Natural killer cell treated with Interleukin-12 subunit alpha and Interleukin-12 subunit beta and Interleukin-15 and Interleukin-18, amount 100 ng/mL, for 72 hours (primary cell): Measurements from ENCODE around the gene MMP14. TPM values are rescaled to one million over a fixed set of nuclear protein-coding genes. Genes with fewer than 3 reads are reported as not detected.
A peak's percentile ranks its signal among the peaks of the same experiment; 100 is the strongest.
"Not testable (repeated sequence)": the region's sequence is repeated elsewhere in the genome, so short reads cannot be mapped to it uniquely, and the experiment has no call there.

Source experiments
- ATAC-seq, 2 donors: fragments of 150-1000 bp; cut with Tn5 transposase in 1 of 2; sonication (Bioruptor Pico), chemical (Tn5 transposase) in 1 of 2; 2 replicates each; pipeline ENCODE4 v1.10.0; 2021
- DNase-seq: peaks from one replicate; pipeline ENCODE4 v3.0.0; 2022; ENCODE audit warnings: low spot score
- H3K27ac Mint-ChIP-seq, 2 donors: 1 replicate in 1 of 2; 2 replicates in 1 of 2; pipeline ENCODE4 v1.8.0; 2022; ENCODE audit warnings: mixed read lengths in 2 of 2, mild to moderate bottlenecking in 1 of 2, moderate library complexity in 1 of 2
- H3K27me3 Mint-ChIP-seq, 2 donors: 1 replicate in 1 of 2; 2 replicates in 1 of 2; pipeline ENCODE4 v1.8.0; 2022; ENCODE audit warnings: mixed read lengths in 2 of 2
- H3K36me3 Mint-ChIP-seq: one replicate; pipeline ENCODE4 v1.8.0; 2022; ENCODE audit warnings: mixed read lengths
- H3K4me1 Mint-ChIP-seq, 2 donors: 1 replicate in 1 of 2; 2 replicates in 1 of 2; pipeline ENCODE4 v1.8.0; 2022; ENCODE audit warnings: low read depth in 2 of 2, mixed read lengths in 2 of 2, mild to moderate bottlenecking in 1 of 2
- H3K4me3 Mint-ChIP-seq: one replicate; pipeline ENCODE4 v1.8.0; 2022; ENCODE audit warnings: mixed read lengths
- H3K9me3 Mint-ChIP-seq: 2 replicates; pipeline ENCODE4 v1.8.0; 2022; ENCODE audit warnings: mixed read lengths
- total RNA-seq, 2 donors: library from RNA; stranded (reverse); gene quantifications; one replicate each; pipeline ENCODE4 v1.2.3, GENCODE V29; 2022

MMP14 gene
- total RNA-seq, 2 donors from 2014 or later, result 3.7 to 8.0 TPM

DNA sequence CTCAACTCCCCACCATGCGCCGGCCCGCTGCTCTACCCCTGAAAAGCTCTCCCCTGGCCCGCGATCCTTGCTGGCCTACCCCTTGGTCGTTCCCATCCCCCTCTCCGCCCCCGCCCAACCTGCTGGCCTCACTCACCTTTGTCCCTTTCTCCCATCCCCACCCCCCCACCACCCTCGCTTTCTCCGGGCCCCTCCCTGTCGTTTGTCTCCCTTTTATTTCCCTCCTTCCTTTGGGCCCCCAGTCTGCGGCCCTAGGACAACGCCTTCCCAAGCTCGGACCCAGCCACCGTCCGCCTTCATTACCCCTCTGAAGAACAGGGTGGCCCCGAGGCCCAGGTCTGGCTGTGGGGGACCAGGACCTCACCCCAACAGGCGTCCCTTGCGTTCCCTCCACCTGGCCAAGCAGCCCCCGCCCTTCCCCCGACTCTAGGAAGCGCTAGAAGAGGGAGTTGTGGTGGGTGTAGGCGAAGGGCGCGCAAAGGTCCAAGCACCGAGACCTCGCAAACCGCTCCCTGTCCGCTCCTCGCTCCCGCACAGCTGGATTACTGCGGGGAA lies 14.3 kb upstream of the MMP14 start:
- H3K36me3 Mint-ChIP-seq, result no peaks in the 10 kb centered on the region
- H3K4me1 Mint-ChIP-seq, result peaks cover 12 to 13% of the 10 kb centered on the region in 2 donors
- DNase-seq (no peak), ATAC-seq (no peak)
- no peaks in the 10 kb centered on the region for H3K9me3 Mint-ChIP-seq
- H3K27ac Mint-ChIP-seq, result no peak overlapping the region
- H3K4me3 Mint-ChIP-seq, result no peak overlapping the region
- peaks cover 22 to 28% of the 10 kb centered on the region in 2 donors for H3K27me3 Mint-ChIP-seq

DNA sequence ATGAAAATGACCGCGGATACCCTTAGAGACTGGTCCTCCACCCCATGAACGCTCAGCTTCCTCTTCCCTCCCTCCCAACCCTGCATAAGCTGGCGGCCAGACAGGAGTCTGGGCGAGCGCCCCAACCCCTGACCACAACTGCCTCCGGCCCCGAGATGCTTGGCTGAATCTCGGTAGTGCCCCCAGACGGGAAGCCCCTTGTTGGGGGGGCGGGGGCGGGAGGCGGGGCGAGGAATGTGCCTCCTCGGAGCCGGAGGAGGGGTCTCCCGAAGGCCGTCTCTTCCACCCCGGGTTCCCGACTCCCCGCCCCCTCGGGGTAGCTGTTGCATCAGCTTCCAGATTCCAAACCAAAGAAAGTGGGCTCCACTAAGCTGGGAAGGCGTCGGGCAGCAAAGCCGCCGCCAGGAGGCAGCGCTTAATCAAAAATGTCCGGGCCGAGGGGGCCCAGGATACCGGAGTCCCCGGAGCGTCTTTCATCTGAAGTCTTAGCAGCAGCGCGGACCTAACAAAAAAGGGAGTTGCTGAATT lies 13.8 kb upstream of the MMP14 start:
- Mint-ChIP-seq H3K9me3 (no peaks in the 10 kb centered on the region), H3K4me1 (peaks cover 12 to 13% of the 10 kb centered on the region in 2 donors), H3K4me3 (peak overlapping the region; percentile 67), H3K27me3 (peaks cover 22 to 28% of the 10 kb centered on the region in 2 donors), H3K27ac (no peak overlapping the region), H3K36me3 (no peaks in the 10 kb centered on the region)
- DNase-seq (peak; percentile 73), ATAC-seq (peak; percentile 84 to 88)

DNA sequence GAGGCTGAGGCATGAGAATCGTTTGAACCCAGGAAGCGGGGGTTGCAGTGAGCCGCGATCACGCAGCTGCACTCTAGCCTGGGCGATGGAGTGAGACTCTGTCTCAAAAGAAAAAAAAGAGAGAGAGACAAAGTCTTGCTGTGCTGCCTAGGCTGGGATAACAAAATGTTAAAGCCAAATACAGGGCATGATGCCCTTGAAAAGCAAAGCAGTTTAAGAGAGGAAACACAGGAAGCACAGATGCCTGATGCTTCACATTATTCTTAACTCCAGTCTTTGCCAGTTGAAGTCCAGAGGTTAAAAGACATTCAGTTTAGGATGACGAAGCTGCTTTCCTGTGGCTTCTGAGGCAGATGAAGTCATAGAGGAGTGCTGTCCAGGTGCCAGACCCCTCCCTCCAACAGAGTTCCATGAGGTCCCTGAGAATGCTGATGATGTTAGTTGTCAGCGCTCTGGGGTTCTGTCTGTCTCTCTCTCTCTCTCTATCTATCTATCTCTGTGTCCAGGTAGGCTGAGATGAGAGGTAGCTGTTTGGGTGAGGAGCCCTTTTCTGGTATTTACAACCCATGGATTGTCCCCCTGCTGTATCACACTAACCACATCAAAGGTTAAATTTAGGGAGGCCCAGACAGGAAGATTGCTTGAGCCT lies 11.6 kb upstream of the MMP14 start:
- no peak overlapping the region for H3K4me3 Mint-ChIP-seq
- no peaks in the 10 kb centered on the region for H3K36me3 Mint-ChIP-seq
- peaks cover 21% of the 10 kb centered on the region in 2 donors for H3K4me1 Mint-ChIP-seq
- DNase-seq, result no peak
- no peak overlapping the region for H3K27ac Mint-ChIP-seq
- peaks cover 18 to 19% of the 10 kb centered on the region in 2 donors for H3K27me3 Mint-ChIP-seq
- ATAC-seq, result no peak
- no peaks in the 10 kb centered on the region for H3K9me3 Mint-ChIP-seq

DNA sequence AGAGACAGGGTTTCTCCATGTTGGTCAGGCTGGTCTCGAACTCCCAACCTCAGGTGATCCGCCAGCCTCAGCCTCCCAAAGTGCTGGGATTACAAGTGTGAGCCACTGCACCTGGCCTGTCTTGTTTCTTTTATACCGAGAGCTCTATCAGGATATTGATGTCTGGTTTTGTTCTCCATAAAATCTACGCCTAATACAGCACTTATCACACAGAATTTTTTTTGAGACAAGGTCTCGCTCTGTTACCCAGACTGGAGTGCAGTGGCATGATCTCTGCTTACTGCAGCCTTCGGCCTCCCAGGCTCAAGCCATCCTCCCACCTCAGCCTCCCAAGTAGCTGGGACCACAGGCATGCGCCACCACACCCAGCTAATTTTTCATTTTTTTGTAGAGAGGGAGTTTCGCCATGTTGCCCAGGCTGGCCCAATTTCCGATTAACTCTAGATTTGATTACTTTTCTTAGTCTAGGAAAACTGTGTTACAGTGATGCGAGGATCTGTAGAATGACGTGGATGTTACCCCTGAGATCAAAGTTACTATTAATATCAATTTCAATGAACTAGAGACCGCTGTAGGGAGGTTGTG lies 7.2 kb upstream of the MMP14 start:
- not testable (repeated sequence) for H3K27me3 Mint-ChIP-seq, DNase-seq, ATAC-seq, H3K9me3 Mint-ChIP-seq, H3K36me3 Mint-ChIP-seq
- peak overlapping the region; percentile 87 to 98 for H3K27ac Mint-ChIP-seq
- H3K4me1 Mint-ChIP-seq, result peaks cover 26 to 33% of the 10 kb centered on the region in 2 donors
- peak overlapping the region; percentile 81 for H3K4me3 Mint-ChIP-seq

- Mint-ChIP-seq H3K27ac (peak within 1 kb of the TSS; percentile 87 to 98), H3K4me3 (peak within 1 kb of the TSS; percentile 81), H3K36me3 (peaks cover 9% of the 10 kb centered on the region), H3K4me1 (peaks cover 26 to 33% of the 10 kb centered on the region in 2 donors), H3K27me3 (peaks cover 5 to 8% of the 10 kb centered on the region in 2 donors), H3K9me3 (no peaks in the 10 kb centered on the region)
- ATAC-seq (peak; percentile 97), DNase-seq (peak; percentile 87)
Observed at GRCh38 chr14:22829661-22830442, 6.5 kb upstream of the MMP14 start, which contains the start of gene MRPL52. Gene MRPL52 (plus strand): TSS chr14:22829887. CDS start chr14:22829913, 26 bp downstream.

DNA sequence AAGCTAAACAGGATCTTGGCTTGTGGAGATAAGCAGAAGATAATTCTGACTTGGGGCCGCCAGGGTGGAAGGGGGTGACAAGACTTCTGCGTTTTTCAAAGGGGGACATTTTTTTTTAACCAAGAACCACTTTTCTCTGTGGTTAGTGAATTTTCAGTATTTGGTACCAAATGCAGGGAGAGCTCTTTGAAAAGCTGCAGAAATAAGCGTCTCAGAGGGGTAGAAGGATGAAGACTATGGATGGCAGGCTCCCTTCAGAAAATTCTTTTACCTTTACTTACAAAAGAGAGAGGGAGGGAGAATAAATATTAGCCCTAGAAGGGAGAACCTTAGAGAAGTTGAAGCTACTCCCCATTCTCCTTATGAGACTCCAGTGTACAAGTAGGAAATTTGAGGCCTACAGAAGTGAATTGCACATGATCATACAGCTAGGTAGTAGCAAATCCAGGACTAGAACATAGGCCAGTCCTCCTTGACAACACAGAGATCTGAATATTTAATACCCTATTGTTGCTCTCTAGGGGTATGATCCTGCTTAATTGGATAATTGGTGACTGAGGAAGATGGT lies 5.9 kb upstream of the MMP14 start:
- Mint-ChIP-seq H3K4me1 (peaks cover 28 to 32% of the 10 kb centered on the region in 2 donors), H3K36me3 (peaks cover 14% of the 10 kb centered on the region), H3K9me3 (no peaks in the 10 kb centered on the region), H3K27me3 (peaks cover 5 to 6% of the 10 kb centered on the region in 2 donors), H3K4me3 (peak overlapping the region; percentile 81), H3K27ac (peak overlapping the region; percentile 87 to 98)
- peak in 1 of 2 donors; percentile 1 for ATAC-seq
- no peak for DNase-seq

DNA sequence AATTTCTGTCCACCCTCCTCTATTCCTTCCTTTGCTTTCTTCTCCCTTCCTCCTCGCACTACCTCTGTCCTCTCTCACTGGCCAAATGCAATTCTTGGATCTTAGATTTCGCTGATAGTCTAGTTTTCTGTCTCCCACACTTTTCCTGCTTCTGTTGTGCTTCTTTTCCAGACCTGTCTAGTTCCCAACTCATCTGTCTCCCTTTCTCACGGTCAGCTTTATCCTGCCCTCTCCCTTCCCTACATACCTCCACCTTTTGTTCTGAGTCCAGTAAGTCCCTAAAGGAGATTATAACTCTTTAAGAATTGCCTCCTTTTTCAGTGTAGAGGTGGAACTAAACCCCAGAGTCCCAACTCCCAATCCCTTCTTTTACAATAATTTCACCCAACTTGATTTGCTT lies 880 bp upstream of the MMP14 start:
- Mint-ChIP-seq H3K27ac (no peak overlapping the region), H3K9me3 (no peaks in the 10 kb centered on the region), H3K36me3 (peaks cover 17% of the 10 kb centered on the region), H3K27me3 (peaks cover 12 to 25% of the 10 kb centered on the region in 2 donors), H3K4me3 (no peak overlapping the region), H3K4me1 (peaks cover 19 to 26% of the 10 kb centered on the region in 2 donors)
- DNase-seq, result no peak
- ATAC-seq, result no peak

- Mint-ChIP-seq H3K9me3 (no peaks in the 10 kb centered on the region), H3K36me3 (peaks cover 8% of the 10 kb centered on the region), H3K4me1 (peaks cover 12% of the 10 kb centered on the region in 2 donors), H3K4me3 (peak overlapping the region; percentile 64), H3K27ac (no peak overlapping the region), H3K27me3 (peaks cover 15 to 25% of the 10 kb centered on the region in 2 donors)
- ATAC-seq (peak in 1 of 2 donors; percentile 11), DNase-seq (no peak)
Observed at GRCh38 chr14:22837114-22837749, 847 bp downstream of the MMP14 start.

- peaks cover 15 to 25% of the 10 kb centered on the region in 2 donors for H3K27me3 Mint-ChIP-seq
- no peaks in the 10 kb centered on the region for H3K9me3 Mint-ChIP-seq
- ATAC-seq (no peak), DNase-seq (no peak)
- peaks cover 8% of the 10 kb centered on the region for H3K36me3 Mint-ChIP-seq
- peaks cover 11 to 12% of the 10 kb centered on the region in 2 donors for H3K4me1 Mint-ChIP-seq
- H3K4me3 Mint-ChIP-seq, result no peak overlapping the region
- H3K27ac Mint-ChIP-seq, result no peak overlapping the region
Observed at GRCh38 chr14:22837750-22838538, 1.6 kb downstream of the MMP14 start.

DNA sequence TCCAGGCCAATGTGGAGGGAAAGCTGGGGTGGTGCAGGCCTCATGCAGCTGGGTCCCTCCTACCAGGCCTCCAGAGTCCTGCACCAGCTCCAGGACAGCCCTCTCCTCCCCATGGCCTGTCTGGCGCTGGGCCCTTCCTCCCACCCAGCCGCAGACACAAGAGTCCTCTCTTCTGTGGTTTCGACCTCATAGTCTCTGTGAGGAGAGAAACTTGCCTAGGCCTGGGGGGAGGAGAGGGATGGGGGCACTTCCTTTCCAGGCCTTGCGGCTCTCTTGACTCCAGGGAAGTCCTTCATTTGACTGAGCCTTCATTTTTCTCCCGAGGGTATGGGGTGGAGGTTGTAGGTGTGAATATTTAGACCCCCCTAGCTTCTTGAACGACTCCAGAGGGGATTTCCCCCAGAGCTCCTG lies 2.3 kb downstream of the MMP14 start:
- ATAC-seq, result peak; percentile 54 to 55
- peak overlapping the region; percentile 10 for H3K4me3 Mint-ChIP-seq
- peak overlapping the region; percentile 18 to 20 for H3K27ac Mint-ChIP-seq
- peaks cover 8% of the 10 kb centered on the region for H3K36me3 Mint-ChIP-seq
- peaks cover 11 to 12% of the 10 kb centered on the region in 2 donors for H3K4me1 Mint-ChIP-seq
- peaks cover 19 to 25% of the 10 kb centered on the region in 2 donors for H3K27me3 Mint-ChIP-seq
- DNase-seq, result no peak
- H3K9me3 Mint-ChIP-seq, result no peaks in the 10 kb centered on the region

DNA sequence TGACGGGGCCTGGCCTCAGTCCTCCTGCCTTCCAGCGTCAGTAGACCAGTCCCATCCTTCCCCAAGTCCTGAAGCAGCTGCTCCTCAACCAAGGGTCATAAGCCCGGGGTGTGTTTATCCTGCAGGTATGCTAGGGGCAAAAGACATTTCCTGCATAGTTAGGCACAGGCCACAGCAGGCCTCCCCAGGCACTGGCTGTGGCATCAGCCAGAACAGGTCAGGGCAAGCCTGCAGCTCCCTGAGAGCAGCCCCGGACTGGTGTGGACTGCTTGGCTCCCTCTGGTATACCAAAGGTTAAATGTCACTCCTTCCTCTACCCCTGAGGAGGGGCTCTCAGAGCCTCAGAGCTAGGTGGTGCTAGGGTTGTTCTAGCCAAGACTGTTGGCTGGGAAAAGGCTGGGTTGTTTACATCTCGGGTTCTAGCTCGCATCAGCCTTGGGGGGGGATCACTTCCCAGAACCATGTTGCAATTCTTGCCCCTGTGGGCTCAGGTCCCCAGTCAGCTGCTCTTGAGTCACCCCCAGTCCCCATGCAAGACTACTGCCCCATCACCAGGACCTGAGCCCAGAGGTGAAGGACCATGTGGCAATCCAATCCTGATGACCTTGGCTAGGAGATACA lies 2.9 kb downstream of the MMP14 start:
- H3K27ac Mint-ChIP-seq, result peak overlapping the region; percentile 18 to 20
- no peaks in the 10 kb centered on the region for H3K9me3 Mint-ChIP-seq
- H3K36me3 Mint-ChIP-seq, result peaks cover 8% of the 10 kb centered on the region
- peaks cover 19 to 25% of the 10 kb centered on the region in 2 donors for H3K27me3 Mint-ChIP-seq
- peak overlapping the region; percentile 10 for H3K4me3 Mint-ChIP-seq
- DNase-seq (no peak), ATAC-seq (no peak)
- peaks cover 11 to 12% of the 10 kb centered on the region in 2 donors for H3K4me1 Mint-ChIP-seq

DNA sequence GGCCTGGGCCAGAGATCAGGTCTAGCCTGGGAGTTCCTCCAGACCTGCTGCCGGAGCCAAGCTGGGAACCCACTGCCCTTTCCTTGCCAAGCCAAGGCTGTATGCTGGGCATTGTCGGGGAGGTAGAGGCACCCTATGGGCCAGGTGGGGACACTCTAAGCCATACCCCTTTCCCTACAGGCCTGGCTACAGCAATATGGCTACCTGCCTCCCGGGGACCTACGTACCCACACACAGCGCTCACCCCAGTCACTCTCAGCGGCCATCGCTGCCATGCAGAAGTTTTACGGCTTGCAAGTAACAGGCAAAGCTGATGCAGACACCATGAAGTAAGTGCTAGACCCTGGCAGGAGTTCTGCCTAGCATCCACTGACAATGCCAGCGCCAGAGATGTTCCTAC lies 4.9 kb downstream of the MMP14 start:
- Mint-ChIP-seq H3K4me1 (peaks cover 8 to 11% of the 10 kb centered on the region in 2 donors), H3K36me3 (no peaks in the 10 kb centered on the region), H3K27ac (no peak overlapping the region), H3K9me3 (no peaks in the 10 kb centered on the region), H3K27me3 (peaks cover 19 to 24% of the 10 kb centered on the region in 2 donors), H3K4me3 (no peak overlapping the region)
- DNase-seq (no peak), ATAC-seq (no peak)
